RCC 7860 (cell line): Measurements from ENCODE around the gene DYNLT4.
A peak's percentile ranks its signal among the peaks of the same experiment; 100 is the strongest.
"Not testable (repeated sequence)": the region's sequence is repeated elsewhere in the genome, so short reads cannot be mapped to it uniquely, and the experiment has no call there.

Experiments
- DNase-seq: peaks from one replicate; pipeline ENCODE4 v3.0.0-alpha.2; 2015; ENCODE audit warnings: low spot score
- FAIRE-seq: peaks from 2 replicates; lab custom pipeline; 2012; peaks lifted over from hg19 to GRCh38; lab: Jason Lieb, UNC

The DYNLT4 gene

GRCh38 chr1:44806704-44807363 lies at the start of gene DYNLT4:
Gene DYNLT4 (minus strand): TSS chr1:44807351. CDS start chr1:44806668, 683 bp downstream.
- FAIRE-seq, result no peak
- no peak for DNase-seq

- DNase-seq (no peak), FAIRE-seq (no peak)
These were observed 48.6 kb upstream of the DYNLT4 start for GRCh38 chr1:44855742-44856141.

- FAIRE-seq, result no peak
These were observed 47.8 kb upstream of the DYNLT4 start for GRCh38 chr1:44854970-44855369.

GRCh38 chr1:44853201-44853600 lies 46.0 kb upstream of the DYNLT4 start:
- FAIRE-seq (no peak), DNase-seq (no peak)

More at GRCh38 chr1:44854970-44855369, 47.8 kb upstream of the DYNLT4 start:
- no peak for DNase-seq

GRCh38 chr1:44851308-44851707 lies 44.2 kb upstream of the DYNLT4 start:
- FAIRE-seq, result no peak

GRCh38 chr1:44849575-44850132 lies 42.5 kb upstream of the DYNLT4 start:
- no peak for DNase-seq
- FAIRE-seq, result no peak

More at GRCh38 chr1:44851308-44851707, 44.2 kb upstream of the DYNLT4 start:
- no peak for DNase-seq

- FAIRE-seq (no peak), DNase-seq (no peak)
These were observed 41.5 kb upstream of the DYNLT4 start for GRCh38 chr1:44848456-44849181.

GRCh38 chr1:44847845-44848244 lies 40.7 kb upstream of the DYNLT4 start:
- DNase-seq (no peak), FAIRE-seq (no peak)

- DNase-seq, result no peak
These were observed 39.8 kb upstream of the DYNLT4 start for GRCh38 chr1:44846985-44847384.

GRCh38 chr1:44842862-44843655 lies 35.9 kb upstream of the DYNLT4 start, which contains the start of gene PTCH2:
Gene PTCH2 (minus strand): TSS chr1:44843253. CDS start chr1:44842932, 321 bp downstream.
- DNase-seq (no peak), FAIRE-seq (no peak)

More at GRCh38 chr1:44846985-44847384, 39.8 kb upstream of the DYNLT4 start:
- FAIRE-seq, result no peak

- FAIRE-seq (no peak), DNase-seq (no peak)
These were observed 35.3 kb upstream of the DYNLT4 start for GRCh38 chr1:44842486-44842861.

- DNase-seq (no peak), FAIRE-seq (no peak)
These were observed 32.4 kb upstream of the DYNLT4 start for GRCh38 chr1:44839576-44839975.

GRCh38 chr1:44838294-44838693 lies 31.1 kb upstream of the DYNLT4 start:
- FAIRE-seq, DNase-seq: not testable (repeated sequence)

- FAIRE-seq (no peak), DNase-seq (peak; percentile 61)
These were observed 28.9 kb upstream of the DYNLT4 start for GRCh38 chr1:44835738-44836675.

GRCh38 chr1:44834328-44834727 lies 27.2 kb upstream of the DYNLT4 start:
- FAIRE-seq (no peak), DNase-seq (no peak)

- DNase-seq (no peak), FAIRE-seq (no peak)
These were observed 25.0 kb upstream of the DYNLT4 start for GRCh38 chr1:44832056-44832705.

GRCh38 chr1:44831516-44831915 lies 24.4 kb upstream of the DYNLT4 start:
- FAIRE-seq (no peak), DNase-seq (no peak)

- FAIRE-seq, result no peak
- no peak for DNase-seq
These were observed 23.8 kb upstream of the DYNLT4 start for GRCh38 chr1:44830900-44831304.
